Endothelial cell of umbilical vein (primary cell): Measurements from ENCODE around the gene CCER1.

Experiments
- EZH2 ChIP-seq: IDR thresholded peaks from 2 replicates; pipeline ENCODE4 v1.6.1; 2012; ENCODE audit warnings: borderline replicate concordance, low read depth, mild to moderate bottlenecking, moderate library complexity, low read length, inconsistent platforms; ENCODE audit not compliant: severe bottlenecking
- TF ChIP-seq, protein P1 (sequence below), 2 donors: IDR thresholded peaks; 1 replicate in 1 of 2; 2 replicates in 1 of 2; pipeline ENCODE4 v1.5.1; 2011; ENCODE audit warnings: low read length in 2 of 2, mild to moderate bottlenecking in 2 of 2, moderate library complexity in 2 of 2, control low read depth in 1 of 2, inconsistent platforms in 1 of 2, low read depth in 1 of 2; ENCODE audit not compliant: insufficient read depth in 1 of 2; ENCODE audit errors: extremely low read depth in 1 of 2

DNA sequence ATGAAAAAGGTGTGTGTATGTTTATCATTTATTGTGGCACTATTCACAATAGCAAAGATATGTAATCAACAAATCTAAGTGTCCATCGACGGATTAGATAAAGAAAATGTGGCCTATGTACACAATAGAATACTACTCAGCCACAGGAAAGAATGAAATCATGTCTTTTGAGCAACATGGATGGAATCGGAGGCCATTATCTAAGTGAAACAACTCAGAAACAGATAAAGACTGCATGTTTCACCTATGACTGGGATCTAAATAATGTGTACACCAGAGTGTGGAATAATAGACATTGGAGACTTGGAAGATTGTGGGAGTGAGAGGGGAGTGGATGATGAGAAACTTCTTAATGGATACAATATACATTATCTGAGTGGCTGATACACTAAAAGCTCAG lies 44.0 kb downstream of the CCER1 start:
- TF ChIP-seq, protein P1, sequence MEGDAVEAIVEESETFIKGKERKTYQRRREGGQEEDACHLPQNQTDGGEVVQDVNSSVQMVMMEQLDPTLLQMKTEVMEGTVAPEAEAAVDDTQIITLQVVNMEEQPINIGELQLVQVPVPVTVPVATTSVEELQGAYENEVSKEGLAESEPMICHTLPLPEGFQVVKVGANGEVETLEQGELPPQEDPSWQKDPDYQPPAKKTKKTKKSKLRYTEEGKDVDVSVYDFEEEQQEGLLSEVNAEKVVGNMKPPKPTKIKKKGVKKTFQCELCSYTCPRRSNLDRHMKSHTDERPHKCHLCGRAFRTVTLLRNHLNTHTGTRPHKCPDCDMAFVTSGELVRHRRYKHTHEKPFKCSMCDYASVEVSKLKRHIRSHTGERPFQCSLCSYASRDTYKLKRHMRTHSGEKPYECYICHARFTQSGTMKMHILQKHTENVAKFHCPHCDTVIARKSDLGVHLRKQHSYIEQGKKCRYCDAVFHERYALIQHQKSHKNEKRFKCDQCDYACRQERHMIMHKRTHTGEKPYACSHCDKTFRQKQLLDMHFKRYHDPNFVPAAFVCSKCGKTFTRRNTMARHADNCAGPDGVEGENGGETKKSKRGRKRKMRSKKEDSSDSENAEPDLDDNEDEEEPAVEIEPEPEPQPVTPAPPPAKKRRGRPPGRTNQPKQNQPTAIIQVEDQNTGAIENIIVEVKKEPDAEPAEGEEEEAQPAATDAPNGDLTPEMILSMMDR (IDR thresholded peaks at IDR 0.05; ENCODE audit: extremely low read depth in 1 of 2, insufficient read depth in 1 of 2, low read depth in 1 of 2, low read length in 2 of 2): no peak
- TF ChIP-seq EZH2: no peak
